ENCODE data around the gene SRP19. TPM values are rescaled to one million over a fixed set of nuclear protein-coding genes. Genes with fewer than 3 reads are reported as not detected.
"Not testable (repeated sequence)": the region's sequence is repeated elsewhere in the genome, so short reads cannot be mapped to it uniquely, and the experiment has no call there.

The SRP19 gene
- total RNA-seq, 4 donors from 2014 or later: 37.1 to 154 (median 49.7) TPM

GRCh38 chr5:112847306-112847705 is 13.8 kb upstream of the SRP19 start:
- no peaks in the 10 kb centered on the region for H3K9me3 ChIP-seq
- no peak overlapping the region for H3K27ac ChIP-seq
- intact Hi-C loops (cut with DNase I; ENCODE audit: low total_unique reads): no loop called here
- DNase-seq: no peak
- no peak overlapping the region for H3K4me3 ChIP-seq
- H3K4me1 ChIP-seq: no peaks in the 10 kb centered on the region
- no peak for TF ChIP-seq POLR2A (IDR thresholded peaks at IDR 0.05)
- TF ChIP-seq CTCF (IDR thresholded peaks at IDR 0.05): no peak
- no peaks in the 10 kb centered on the region for H3K27me3 ChIP-seq
- H3K36me3 ChIP-seq: no peaks in the 10 kb centered on the region

- Histone ChIP-seq H3K4me3 (no peak overlapping the region), H3K4me1 (no peaks in the 10 kb centered on the region), H3K9me3 (no peaks in the 10 kb centered on the region), H3K27me3 (no peaks in the 10 kb centered on the region), H3K27ac (no peak overlapping the region), H3K36me3 (no peaks in the 10 kb centered on the region)
- TF ChIP-seq POLR2A (IDR thresholded peaks at IDR 0.05) (no peak), CTCF (IDR thresholded peaks at IDR 0.05) (peak; percentile 36 to 60 (median 45))
- DNase-seq: no peak
- intact Hi-C loops (cut with DNase I; ENCODE audit: low total_unique reads): no loop called here
These were observed 12.8 kb upstream of the SRP19 start for GRCh38 chr5:112848116-112848811.

- intact Hi-C loops (cut with DNase I; ENCODE audit: low total_unique reads): no loop called here
- Histone ChIP-seq H3K27me3 (no peaks in the 10 kb centered on the region), H3K4me3 (no peak overlapping the region), H3K36me3 (no peaks in the 10 kb centered on the region), H3K27ac (no peak overlapping the region), H3K4me1 (no peaks in the 10 kb centered on the region), H3K9me3 (no peaks in the 10 kb centered on the region)
- no peak for DNase-seq
- TF ChIP-seq POLR2A (IDR thresholded peaks at IDR 0.05) (no peak), CTCF (IDR thresholded peaks at IDR 0.05) (no peak)
These were observed 11.2 kb upstream of the SRP19 start for GRCh38 chr5:112849912-112850311.

GRCh38 chr5:112854651-112855050 is 6.4 kb upstream of the SRP19 start:
- TF ChIP-seq POLR2A (IDR thresholded peaks at IDR 0.05) (no peak), CTCF (IDR thresholded peaks at IDR 0.05) (no peak)
- Histone ChIP-seq H3K27me3 (no peaks in the 10 kb centered on the region), H3K9me3 (no peaks in the 10 kb centered on the region), H3K4me1 (no peaks in the 10 kb centered on the region), H3K27ac (no peak overlapping the region), H3K36me3 (no peaks in the 10 kb centered on the region), H3K4me3 (no peak overlapping the region)
- intact Hi-C loops (cut with DNase I; ENCODE audit: low total_unique reads): no loop called here
- DNase-seq: no peak

GRCh38 chr5:112857866-112858265 is 3.2 kb upstream of the SRP19 start:
- no peak for DNase-seq
- no peaks in the 10 kb centered on the region for H3K36me3 ChIP-seq
- intact Hi-C loops (cut with DNase I; ENCODE audit: low total_unique reads): no loop called here
- no peak overlapping the region for H3K27ac ChIP-seq
- no peaks in the 10 kb centered on the region for H3K27me3 ChIP-seq
- peaks cover 0 to 11% of the 10 kb centered on the region in 2 donors for H3K4me1 ChIP-seq
- H3K9me3 ChIP-seq: no peaks in the 10 kb centered on the region
- no peak overlapping the region for H3K4me3 ChIP-seq
- TF ChIP-seq POLR2A (IDR thresholded peaks at IDR 0.05): no peak
- TF ChIP-seq CTCF (IDR thresholded peaks at IDR 0.05): no peak

- DNase-seq; intact Hi-C loops (cut with DNase I; ENCODE audit: low total_unique reads); H3K9me3 ChIP-seq; H3K36me3 ChIP-seq; H3K27me3 ChIP-seq: not testable (repeated sequence)
- peak overlapping the region; percentile 66 to 78 for H3K27ac ChIP-seq
- H3K4me3 ChIP-seq: peak overlapping the region; percentile 69 to 73
- H3K4me1 ChIP-seq: peaks cover 0 to 14% of the 10 kb centered on the region in 2 donors
These were observed 537 bp upstream of the SRP19 start for GRCh38 chr5:112860571-112860928.

Measured in uterus (tissue), 4 donors.